ENCODE measurements around the gene CNOT3.

Gene CNOT3

GRCh38 chr19:54159352-54160181 is 22.0 kb downstream of the CNOT3 start, which contains the start of gene LENG1:
LENG1 (minus strand) TSS chr19:54159721; CDS start chr19:54159695, 26 bp downstream.
- H3K36me3 ChIP-seq (ENCODE audit: control insufficient read depth, insufficient read depth, low read length), result peaks cover 18% of the 10 kb centered on the region
- H3K27me3 ChIP-seq (ENCODE audit: control insufficient read depth, insufficient read depth, low read length, poor library complexity, severe bottlenecking), result peaks cover 4% of the 10 kb centered on the region
- 0% methylated on average over 72 of the region's 72 CpGs for WGBS, 2 experiments
- H3K27ac ChIP-seq (ENCODE audit: insufficient read depth, low read depth, low read length, poor library complexity, severe bottlenecking), result peak within 1 kb of the TSS; percentile 69
- H3K4me3 ChIP-seq (ENCODE audit: insufficient read depth, low read depth, low read length), result peak within 1 kb of the TSS; percentile 88
- H3K4me1 ChIP-seq (ENCODE audit: control insufficient read depth, insufficient read depth, low read length), result peaks cover 15% of the 10 kb centered on the region
- H3K9me3 ChIP-seq (ENCODE audit: control insufficient read depth, low read length), result no peaks in the 10 kb centered on the region

GRCh38 chr19:54160182-54160811 is 22.7 kb downstream of the CNOT3 start:
- Histone ChIP-seq H3K4me1 (ENCODE audit: control insufficient read depth, insufficient read depth, low read length) (peaks cover 15% of the 10 kb centered on the region), H3K27me3 (ENCODE audit: control insufficient read depth, insufficient read depth, low read length, poor library complexity, severe bottlenecking) (peaks cover 4% of the 10 kb centered on the region), H3K4me3 (ENCODE audit: insufficient read depth, low read depth, low read length) (peak overlapping the region; percentile 88), H3K27ac (ENCODE audit: insufficient read depth, low read depth, low read length, poor library complexity, severe bottlenecking) (peak overlapping the region; percentile 69), H3K9me3 (ENCODE audit: control insufficient read depth, low read length) (no peaks in the 10 kb centered on the region), H3K36me3 (ENCODE audit: control insufficient read depth, insufficient read depth, low read length) (peaks cover 13% of the 10 kb centered on the region)
- 3 to 4% methylated on average over 28 of the region's 28 CpGs for WGBS, 2 experiments

- Histone ChIP-seq H3K9me3 (ENCODE audit: control insufficient read depth, low read length) (no peaks in the 10 kb centered on the region), H3K27me3 (ENCODE audit: control insufficient read depth, insufficient read depth, low read length, poor library complexity, severe bottlenecking) (peaks cover 4% of the 10 kb centered on the region), H3K4me3 (ENCODE audit: insufficient read depth, low read depth, low read length) (peak overlapping the region; percentile 88), H3K36me3 (ENCODE audit: control insufficient read depth, insufficient read depth, low read length) (peaks cover 7% of the 10 kb centered on the region), H3K27ac (ENCODE audit: insufficient read depth, low read depth, low read length, poor library complexity, severe bottlenecking) (no peak overlapping the region), H3K4me1 (ENCODE audit: control insufficient read depth, insufficient read depth, low read length) (peaks cover 15% of the 10 kb centered on the region)
- WGBS, 2 experiments, result 72% methylated on average over 13 of the region's 13 CpGs
Measured at GRCh38 chr19:54160854-54161253, 23.3 kb downstream of the CNOT3 start.

- Histone ChIP-seq H3K4me3 (ENCODE audit: insufficient read depth, low read depth, low read length) (no peak overlapping the region), H3K27ac (ENCODE audit: insufficient read depth, low read depth, low read length, poor library complexity, severe bottlenecking) (no peak overlapping the region), H3K4me1 (ENCODE audit: control insufficient read depth, insufficient read depth, low read length) (peaks cover 15% of the 10 kb centered on the region), H3K9me3 (ENCODE audit: control insufficient read depth, low read length) (no peaks in the 10 kb centered on the region), H3K36me3 (ENCODE audit: control insufficient read depth, insufficient read depth, low read length) (no peaks in the 10 kb centered on the region), H3K27me3 (ENCODE audit: control insufficient read depth, insufficient read depth, low read length, poor library complexity, severe bottlenecking) (peaks cover 4% of the 10 kb centered on the region)
- WGBS, 2 experiments, result 22 to 24% methylated on average over 32 to 34 of the region's 35 CpGs
Measured at GRCh38 chr19:54162241-54162805, 24.8 kb downstream of the CNOT3 start.

- Histone ChIP-seq H3K9me3 (ENCODE audit: control insufficient read depth, low read length) (no peaks in the 10 kb centered on the region), H3K4me1 (ENCODE audit: control insufficient read depth, insufficient read depth, low read length) (peaks cover 15% of the 10 kb centered on the region), H3K27ac (ENCODE audit: insufficient read depth, low read depth, low read length, poor library complexity, severe bottlenecking) (no peak overlapping the region), H3K4me3 (ENCODE audit: insufficient read depth, low read depth, low read length) (no peak overlapping the region), H3K27me3 (ENCODE audit: control insufficient read depth, insufficient read depth, low read length, poor library complexity, severe bottlenecking) (peaks cover 4% of the 10 kb centered on the region), H3K36me3 (ENCODE audit: control insufficient read depth, insufficient read depth, low read length) (no peaks in the 10 kb centered on the region)
- 89 to 91% methylated on average over 14 of the region's 14 CpGs for WGBS, 2 experiments
Measured at GRCh38 chr19:54162884-54163283, 25.3 kb downstream of the CNOT3 start.

- H3K4me1 ChIP-seq (ENCODE audit: control insufficient read depth, insufficient read depth, low read length), result peaks cover 7% of the 10 kb centered on the region
- no peaks in the 10 kb centered on the region for H3K36me3 ChIP-seq (ENCODE audit: control insufficient read depth, insufficient read depth, low read length)
- 55 to 57% methylated on average over 36 to 37 of the region's 37 CpGs for WGBS, 2 experiments
- H3K4me3 ChIP-seq (ENCODE audit: insufficient read depth, low read depth, low read length), result no peak overlapping the region
- no peak overlapping the region for H3K27ac ChIP-seq (ENCODE audit: insufficient read depth, low read depth, low read length, poor library complexity, severe bottlenecking)
- no peaks in the 10 kb centered on the region for H3K9me3 ChIP-seq (ENCODE audit: control insufficient read depth, low read length)
- H3K27me3 ChIP-seq (ENCODE audit: control insufficient read depth, insufficient read depth, low read length, poor library complexity, severe bottlenecking), result peaks cover 4% of the 10 kb centered on the region
Measured at GRCh38 chr19:54164369-54165068, 27.0 kb downstream of the CNOT3 start.

GRCh38 chr19:54165222-54165621 is 27.7 kb downstream of the CNOT3 start:
- Histone ChIP-seq H3K36me3 (ENCODE audit: control insufficient read depth, insufficient read depth, low read length) (no peaks in the 10 kb centered on the region), H3K27ac (ENCODE audit: insufficient read depth, low read depth, low read length, poor library complexity, severe bottlenecking) (no peak overlapping the region), H3K27me3 (ENCODE audit: control insufficient read depth, insufficient read depth, low read length, poor library complexity, severe bottlenecking) (peaks cover 4% of the 10 kb centered on the region), H3K4me3 (ENCODE audit: insufficient read depth, low read depth, low read length) (no peak overlapping the region), H3K4me1 (ENCODE audit: control insufficient read depth, insufficient read depth, low read length) (peaks cover 7% of the 10 kb centered on the region), H3K9me3 (ENCODE audit: control insufficient read depth, low read length) (no peaks in the 10 kb centered on the region)
- 94 to 95% methylated on average over 25 of the region's 25 CpGs for WGBS, 2 experiments

GRCh38 chr19:54168174-54168917 is 30.8 kb downstream of the CNOT3 start:
- 35 to 37% methylated on average over 25 of the region's 25 CpGs for WGBS, 2 experiments
- H3K4me1 ChIP-seq (ENCODE audit: control insufficient read depth, insufficient read depth, low read length), result peaks cover 6% of the 10 kb centered on the region
- H3K4me3 ChIP-seq (ENCODE audit: insufficient read depth, low read depth, low read length), result no peak overlapping the region
- H3K36me3 ChIP-seq (ENCODE audit: control insufficient read depth, insufficient read depth, low read length), result no peaks in the 10 kb centered on the region
- H3K9me3 ChIP-seq (ENCODE audit: control insufficient read depth, low read length), result no peaks in the 10 kb centered on the region
- no peak overlapping the region for H3K27ac ChIP-seq (ENCODE audit: insufficient read depth, low read depth, low read length, poor library complexity, severe bottlenecking)
- H3K27me3 ChIP-seq (ENCODE audit: control insufficient read depth, insufficient read depth, low read length, poor library complexity, severe bottlenecking), result peaks cover 4% of the 10 kb centered on the region

- 91% methylated on average over 21 of the region's 21 CpGs for WGBS, 2 experiments
- H3K36me3 ChIP-seq (ENCODE audit: control insufficient read depth, insufficient read depth, low read length), result no peaks in the 10 kb centered on the region
- H3K27ac ChIP-seq (ENCODE audit: insufficient read depth, low read depth, low read length, poor library complexity, severe bottlenecking), result no peak overlapping the region
- peaks cover 2% of the 10 kb centered on the region for H3K27me3 ChIP-seq (ENCODE audit: control insufficient read depth, insufficient read depth, low read length, poor library complexity, severe bottlenecking)
- no peaks in the 10 kb centered on the region for H3K9me3 ChIP-seq (ENCODE audit: control insufficient read depth, low read length)
- H3K4me1 ChIP-seq (ENCODE audit: control insufficient read depth, insufficient read depth, low read length), result peaks cover 6% of the 10 kb centered on the region
- H3K4me3 ChIP-seq (ENCODE audit: insufficient read depth, low read depth, low read length), result no peak overlapping the region
Measured at GRCh38 chr19:54169149-54169740, 31.7 kb downstream of the CNOT3 start.
